ENCODE results near the gene HHATL.

The HHATL gene

DNA sequence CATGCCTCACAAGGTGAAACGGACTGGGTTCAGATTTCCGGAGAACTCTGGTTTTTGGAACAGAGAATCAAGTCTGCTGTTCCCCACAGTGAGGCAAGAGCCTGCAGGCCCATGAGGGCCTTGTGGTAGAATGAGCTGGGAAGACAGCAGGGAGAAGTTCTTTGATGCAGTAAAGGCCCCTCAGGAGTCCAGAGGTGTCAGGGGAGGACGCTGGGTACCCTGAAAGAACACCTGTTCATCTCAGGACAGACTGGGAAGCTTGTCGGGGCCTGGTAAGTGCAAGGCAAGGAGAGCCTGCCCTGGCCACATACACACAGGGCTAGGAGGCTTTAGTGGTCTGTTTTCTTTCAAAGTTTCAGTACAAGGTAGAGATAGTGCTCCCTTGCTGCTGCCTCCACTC lies 52.8 kb downstream of the HHATL start:
- no peaks in the 10 kb centered on the region for H3K79me2 ChIP-seq (ENCODE audit: insufficient read depth, low read length)
- no peak overlapping the region for H3K9ac ChIP-seq (ENCODE audit: low read length)
- TF ChIP-seq, protein P1, sequence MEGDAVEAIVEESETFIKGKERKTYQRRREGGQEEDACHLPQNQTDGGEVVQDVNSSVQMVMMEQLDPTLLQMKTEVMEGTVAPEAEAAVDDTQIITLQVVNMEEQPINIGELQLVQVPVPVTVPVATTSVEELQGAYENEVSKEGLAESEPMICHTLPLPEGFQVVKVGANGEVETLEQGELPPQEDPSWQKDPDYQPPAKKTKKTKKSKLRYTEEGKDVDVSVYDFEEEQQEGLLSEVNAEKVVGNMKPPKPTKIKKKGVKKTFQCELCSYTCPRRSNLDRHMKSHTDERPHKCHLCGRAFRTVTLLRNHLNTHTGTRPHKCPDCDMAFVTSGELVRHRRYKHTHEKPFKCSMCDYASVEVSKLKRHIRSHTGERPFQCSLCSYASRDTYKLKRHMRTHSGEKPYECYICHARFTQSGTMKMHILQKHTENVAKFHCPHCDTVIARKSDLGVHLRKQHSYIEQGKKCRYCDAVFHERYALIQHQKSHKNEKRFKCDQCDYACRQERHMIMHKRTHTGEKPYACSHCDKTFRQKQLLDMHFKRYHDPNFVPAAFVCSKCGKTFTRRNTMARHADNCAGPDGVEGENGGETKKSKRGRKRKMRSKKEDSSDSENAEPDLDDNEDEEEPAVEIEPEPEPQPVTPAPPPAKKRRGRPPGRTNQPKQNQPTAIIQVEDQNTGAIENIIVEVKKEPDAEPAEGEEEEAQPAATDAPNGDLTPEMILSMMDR (IDR thresholded peaks at IDR 0.05; ENCODE audit: low read length): no peak
- no peak for TF ChIP-seq EZH2 (IDR thresholded peaks at IDR 0.05; ENCODE audit: borderline replicate concordance, low read length)
- no peaks in the 10 kb centered on the region for H3K9me2 ChIP-seq (ENCODE audit: low read depth, low read length)
- no peaks in the 10 kb centered on the region for H4K20me1 ChIP-seq (ENCODE audit: insufficient read depth, low read length)
- H3K9me3 ChIP-seq (ENCODE audit: low read length): no peaks in the 10 kb centered on the region
- H3K4me3 ChIP-seq (ENCODE audit: low read depth, low read length, poor library complexity, severe bottlenecking): no peak overlapping the region
- peaks cover 44% of the 10 kb centered on the region for H3K36me3 ChIP-seq (ENCODE audit: insufficient read depth, low read length)
- H2AFZ ChIP-seq (ENCODE audit: low read length): no peak overlapping the region
- H3K27ac ChIP-seq (ENCODE audit: low read depth, low read length, poor library complexity, severe bottlenecking): no peak overlapping the region
- H3K4me1 ChIP-seq (ENCODE audit: insufficient read depth, low read length, severe bottlenecking): peaks cover 3% of the 10 kb centered on the region
- H3K27me3 ChIP-seq (ENCODE audit: insufficient read depth, low read length): no peaks in the 10 kb centered on the region
- H3F3A ChIP-seq (ENCODE audit: insufficient read depth, low read length): no peaks in the 10 kb centered on the region
- no peak overlapping the region for H3K4me2 ChIP-seq (ENCODE audit: low read length)

DNA sequence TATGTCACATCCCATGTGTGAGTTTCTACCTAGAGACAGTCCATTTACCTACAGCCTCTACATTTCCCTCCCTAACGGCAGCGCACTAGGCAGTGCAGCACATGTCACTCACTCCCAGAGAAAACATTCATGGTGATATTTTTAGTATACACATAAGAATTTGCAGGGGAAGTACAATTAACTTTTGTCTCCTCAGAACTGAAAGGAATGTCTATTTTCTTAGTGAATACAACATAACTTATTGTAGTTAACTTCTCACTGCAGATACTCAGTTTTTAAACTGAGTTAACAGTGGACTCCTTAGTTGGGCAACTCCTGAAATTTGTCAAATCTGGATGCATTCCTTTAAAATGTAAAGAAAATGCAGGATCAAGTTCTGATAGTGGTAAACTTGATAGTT lies 53.6 kb downstream of the HHATL start:
- Histone ChIP-seq H3K27me3 (ENCODE audit: insufficient read depth, low read length) (no peaks in the 10 kb centered on the region), H3K9ac (ENCODE audit: low read length) (no peak overlapping the region), H3K4me1 (ENCODE audit: insufficient read depth, low read length, severe bottlenecking) (no peaks in the 10 kb centered on the region), H3K9me2 (ENCODE audit: low read depth, low read length) (no peaks in the 10 kb centered on the region), H3K27ac (ENCODE audit: low read depth, low read length, poor library complexity, severe bottlenecking) (no peak overlapping the region), H3K9me3 (ENCODE audit: low read length) (no peaks in the 10 kb centered on the region), H3K4me2 (ENCODE audit: low read length) (no peak overlapping the region), H4K20me1 (ENCODE audit: insufficient read depth, low read length) (no peaks in the 10 kb centered on the region), H3F3A (ENCODE audit: insufficient read depth, low read length) (no peaks in the 10 kb centered on the region), H3K4me3 (ENCODE audit: low read depth, low read length, poor library complexity, severe bottlenecking) (no peak overlapping the region), H2AFZ (ENCODE audit: low read length) (no peak overlapping the region), H3K79me2 (ENCODE audit: insufficient read depth, low read length) (no peaks in the 10 kb centered on the region), H3K36me3 (ENCODE audit: insufficient read depth, low read length) (peaks cover 51% of the 10 kb centered on the region)
- TF ChIP-seq, protein P1 (IDR thresholded peaks at IDR 0.05; ENCODE audit: low read length): no peak
- no peak for TF ChIP-seq EZH2 (IDR thresholded peaks at IDR 0.05; ENCODE audit: borderline replicate concordance, low read length)

- no peaks in the 10 kb centered on the region for H3K27me3 ChIP-seq (ENCODE audit: insufficient read depth, low read length)
- H3K9me3 ChIP-seq (ENCODE audit: low read length): no peaks in the 10 kb centered on the region
- no peak overlapping the region for H3K4me3 ChIP-seq (ENCODE audit: low read depth, low read length, poor library complexity, severe bottlenecking)
- peaks cover 62% of the 10 kb centered on the region for H3K36me3 ChIP-seq (ENCODE audit: insufficient read depth, low read length)
- H3K9ac ChIP-seq (ENCODE audit: low read length): no peak overlapping the region
- no peak overlapping the region for H2AFZ ChIP-seq (ENCODE audit: low read length)
- H3K4me2 ChIP-seq (ENCODE audit: low read length): no peak overlapping the region
- no peaks in the 10 kb centered on the region for H3K79me2 ChIP-seq (ENCODE audit: insufficient read depth, low read length)
- no peak for TF ChIP-seq EZH2 (IDR thresholded peaks at IDR 0.05; ENCODE audit: borderline replicate concordance, low read length)
- TF ChIP-seq, protein P1 (IDR thresholded peaks at IDR 0.05; ENCODE audit: low read length): no peak
- no peaks in the 10 kb centered on the region for H4K20me1 ChIP-seq (ENCODE audit: insufficient read depth, low read length)
- H3K4me1 ChIP-seq (ENCODE audit: insufficient read depth, low read length, severe bottlenecking): no peaks in the 10 kb centered on the region
- no peaks in the 10 kb centered on the region for H3F3A ChIP-seq (ENCODE audit: insufficient read depth, low read length)
- no peaks in the 10 kb centered on the region for H3K9me2 ChIP-seq (ENCODE audit: low read depth, low read length)
- no peak overlapping the region for H3K27ac ChIP-seq (ENCODE audit: low read depth, low read length, poor library complexity, severe bottlenecking)
Measured at GRCh38 chr3:42647821-42648459, 54.7 kb downstream of the HHATL start.
